Measurements from ENCODE around the gene FZR1. TPM values are rescaled to one million over a fixed set of nuclear protein-coding genes. Genes with fewer than 3 reads are reported as not detected.

The FZR1 gene
- total and polyA plus RNA-seq, 2 of the 8 experiments (the other 6 are each of a cell fraction or from before 2014, with no cell fraction given) = 21.6 to 35.5 TPM

DNA sequence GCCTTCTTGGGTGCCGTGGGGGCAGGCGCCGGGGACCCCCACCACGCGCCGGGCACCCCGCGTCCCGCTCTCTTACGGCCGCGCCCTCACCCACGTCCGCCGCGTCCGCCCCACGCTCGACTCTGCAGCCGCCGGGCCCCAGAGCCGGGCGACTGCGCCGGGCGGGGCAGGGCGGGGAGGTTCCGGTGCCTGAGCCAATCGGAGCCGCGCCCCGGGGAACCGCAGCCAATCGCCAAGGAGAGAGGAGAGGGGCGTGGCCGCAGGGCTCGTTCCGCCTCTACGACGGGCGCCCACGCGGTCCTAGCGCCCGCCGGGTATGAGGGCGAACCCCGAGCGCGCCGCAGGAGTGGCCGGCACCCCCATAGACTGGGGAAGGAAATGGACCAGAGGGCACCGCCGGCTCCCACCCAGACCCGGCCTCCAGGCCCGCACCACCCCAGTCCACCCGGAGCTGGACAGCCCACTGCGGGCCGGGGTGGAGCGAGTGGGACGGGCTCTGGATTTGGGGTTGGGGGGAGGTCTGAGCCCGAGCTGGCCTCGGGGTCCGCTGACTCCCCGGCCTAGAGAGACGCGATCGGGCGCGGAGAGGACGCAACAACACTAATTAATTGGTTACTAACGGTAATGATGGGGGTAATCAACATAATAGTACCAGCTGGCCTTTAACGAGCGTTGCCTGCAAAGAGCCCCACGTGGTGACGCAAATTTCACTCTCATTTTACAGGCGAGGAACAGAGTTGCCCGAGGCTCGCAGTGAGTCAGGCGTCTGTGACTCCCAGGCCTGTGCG is 51.5 kb downstream of the FZR1 start, which contains the start of gene MFSD12 (continued):
- TF ChIP-seq, protein P1, sequence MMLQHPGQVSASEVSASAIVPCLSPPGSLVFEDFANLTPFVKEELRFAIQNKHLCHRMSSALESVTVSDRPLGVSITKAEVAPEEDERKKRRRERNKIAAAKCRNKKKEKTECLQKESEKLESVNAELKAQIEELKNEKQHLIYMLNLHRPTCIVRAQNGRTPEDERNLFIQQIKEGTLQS (IDR thresholded peaks at IDR 0.05; ENCODE audit: insufficient read depth, low read depth, low read length) = no peak
- TF ChIP-seq, protein P2, sequence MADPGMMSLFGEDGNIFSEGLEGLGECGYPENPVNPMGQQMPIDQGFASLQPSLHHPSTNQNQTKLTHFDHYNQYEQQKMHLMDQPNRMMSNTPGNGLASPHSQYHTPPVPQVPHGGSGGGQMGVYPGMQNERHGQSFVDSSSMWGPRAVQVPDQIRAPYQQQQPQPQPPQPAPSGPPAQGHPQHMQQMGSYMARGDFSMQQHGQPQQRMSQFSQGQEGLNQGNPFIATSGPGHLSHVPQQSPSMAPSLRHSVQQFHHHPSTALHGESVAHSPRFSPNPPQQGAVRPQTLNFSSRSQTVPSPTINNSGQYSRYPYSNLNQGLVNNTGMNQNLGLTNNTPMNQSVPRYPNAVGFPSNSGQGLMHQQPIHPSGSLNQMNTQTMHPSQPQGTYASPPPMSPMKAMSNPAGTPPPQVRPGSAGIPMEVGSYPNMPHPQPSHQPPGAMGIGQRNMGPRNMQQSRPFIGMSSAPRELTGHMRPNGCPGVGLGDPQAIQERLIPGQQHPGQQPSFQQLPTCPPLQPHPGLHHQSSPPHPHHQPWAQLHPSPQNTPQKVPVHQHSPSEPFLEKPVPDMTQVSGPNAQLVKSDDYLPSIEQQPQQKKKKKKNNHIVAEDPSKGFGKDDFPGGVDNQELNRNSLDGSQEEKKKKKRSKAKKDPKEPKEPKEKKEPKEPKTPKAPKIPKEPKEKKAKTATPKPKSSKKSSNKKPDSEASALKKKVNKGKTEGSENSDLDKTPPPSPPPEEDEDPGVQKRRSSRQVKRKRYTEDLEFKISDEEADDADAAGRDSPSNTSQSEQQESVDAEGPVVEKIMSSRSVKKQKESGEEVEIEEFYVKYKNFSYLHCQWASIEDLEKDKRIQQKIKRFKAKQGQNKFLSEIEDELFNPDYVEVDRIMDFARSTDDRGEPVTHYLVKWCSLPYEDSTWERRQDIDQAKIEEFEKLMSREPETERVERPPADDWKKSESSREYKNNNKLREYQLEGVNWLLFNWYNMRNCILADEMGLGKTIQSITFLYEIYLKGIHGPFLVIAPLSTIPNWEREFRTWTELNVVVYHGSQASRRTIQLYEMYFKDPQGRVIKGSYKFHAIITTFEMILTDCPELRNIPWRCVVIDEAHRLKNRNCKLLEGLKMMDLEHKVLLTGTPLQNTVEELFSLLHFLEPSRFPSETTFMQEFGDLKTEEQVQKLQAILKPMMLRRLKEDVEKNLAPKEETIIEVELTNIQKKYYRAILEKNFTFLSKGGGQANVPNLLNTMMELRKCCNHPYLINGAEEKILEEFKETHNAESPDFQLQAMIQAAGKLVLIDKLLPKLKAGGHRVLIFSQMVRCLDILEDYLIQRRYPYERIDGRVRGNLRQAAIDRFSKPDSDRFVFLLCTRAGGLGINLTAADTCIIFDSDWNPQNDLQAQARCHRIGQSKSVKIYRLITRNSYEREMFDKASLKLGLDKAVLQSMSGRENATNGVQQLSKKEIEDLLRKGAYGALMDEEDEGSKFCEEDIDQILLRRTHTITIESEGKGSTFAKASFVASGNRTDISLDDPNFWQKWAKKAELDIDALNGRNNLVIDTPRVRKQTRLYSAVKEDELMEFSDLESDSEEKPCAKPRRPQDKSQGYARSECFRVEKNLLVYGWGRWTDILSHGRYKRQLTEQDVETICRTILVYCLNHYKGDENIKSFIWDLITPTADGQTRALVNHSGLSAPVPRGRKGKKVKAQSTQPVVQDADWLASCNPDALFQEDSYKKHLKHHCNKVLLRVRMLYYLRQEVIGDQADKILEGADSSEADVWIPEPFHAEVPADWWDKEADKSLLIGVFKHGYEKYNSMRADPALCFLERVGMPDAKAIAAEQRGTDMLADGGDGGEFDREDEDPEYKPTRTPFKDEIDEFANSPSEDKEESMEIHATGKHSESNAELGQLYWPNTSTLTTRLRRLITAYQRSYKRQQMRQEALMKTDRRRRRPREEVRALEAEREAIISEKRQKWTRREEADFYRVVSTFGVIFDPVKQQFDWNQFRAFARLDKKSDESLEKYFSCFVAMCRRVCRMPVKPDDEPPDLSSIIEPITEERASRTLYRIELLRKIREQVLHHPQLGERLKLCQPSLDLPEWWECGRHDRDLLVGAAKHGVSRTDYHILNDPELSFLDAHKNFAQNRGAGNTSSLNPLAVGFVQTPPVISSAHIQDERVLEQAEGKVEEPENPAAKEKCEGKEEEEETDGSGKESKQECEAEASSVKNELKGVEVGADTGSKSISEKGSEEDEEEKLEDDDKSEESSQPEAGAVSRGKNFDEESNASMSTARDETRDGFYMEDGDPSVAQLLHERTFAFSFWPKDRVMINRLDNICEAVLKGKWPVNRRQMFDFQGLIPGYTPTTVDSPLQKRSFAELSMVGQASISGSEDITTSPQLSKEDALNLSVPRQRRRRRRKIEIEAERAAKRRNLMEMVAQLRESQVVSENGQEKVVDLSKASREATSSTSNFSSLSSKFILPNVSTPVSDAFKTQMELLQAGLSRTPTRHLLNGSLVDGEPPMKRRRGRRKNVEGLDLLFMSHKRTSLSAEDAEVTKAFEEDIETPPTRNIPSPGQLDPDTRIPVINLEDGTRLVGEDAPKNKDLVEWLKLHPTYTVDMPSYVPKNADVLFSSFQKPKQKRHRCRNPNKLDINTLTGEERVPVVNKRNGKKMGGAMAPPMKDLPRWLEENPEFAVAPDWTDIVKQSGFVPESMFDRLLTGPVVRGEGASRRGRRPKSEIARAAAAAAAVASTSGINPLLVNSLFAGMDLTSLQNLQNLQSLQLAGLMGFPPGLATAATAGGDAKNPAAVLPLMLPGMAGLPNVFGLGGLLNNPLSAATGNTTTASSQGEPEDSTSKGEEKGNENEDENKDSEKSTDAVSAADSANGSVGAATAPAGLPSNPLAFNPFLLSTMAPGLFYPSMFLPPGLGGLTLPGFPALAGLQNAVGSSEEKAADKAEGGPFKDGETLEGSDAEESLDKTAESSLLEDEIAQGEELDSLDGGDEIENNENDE (IDR thresholded peaks at IDR 0.05; ENCODE audit: insufficient replicate concordance, low read length) = no peak
- TF ChIP-seq ZNF274 (IDR thresholded peaks at IDR 0.05; ENCODE audit: borderline replicate concordance, extremely low read depth, low read length) = no peak
- no peak for TF ChIP-seq POU5F1 (IDR thresholded peaks at IDR 0.05; ENCODE audit: low read depth, low read length)
- TF ChIP-seq SIRT6 (IDR thresholded peaks at IDR 0.05; ENCODE audit: low read length) = no peak
- no peak for TF ChIP-seq RBBP5 (IDR thresholded peaks at IDR 0.05; ENCODE audit: borderline replicate concordance, low read depth, low read length)
- TF ChIP-seq BRCA1 (IDR thresholded peaks at IDR 0.05; ENCODE audit: low read depth, low read length) = no peak
- no peak for TF ChIP-seq NRF1 (IDR thresholded peaks at IDR 0.05; ENCODE audit: low read depth, low read length)
- TF ChIP-seq GTF2F1 (IDR thresholded peaks at IDR 0.05; ENCODE audit: borderline replicate concordance, low read depth, low read length) = no peak
- peak; percentile 79 for TF ChIP-seq CREB1 (IDR thresholded peaks at IDR 0.05)
